HCT116 (cell line): ENCODE results near the gene OR13C9. TPM values are rescaled to one million over a fixed set of nuclear protein-coding genes. Genes with fewer than 3 reads are reported as not detected.

ENCODE experiments used
- ATAC-seq: fragments of 200-7000 bp; cut with Tn5 transposase; 2 replicates; pipeline ENCODE4 v1.9.1; 2020; ENCODE audit warnings: mild to moderate bottlenecking, moderate library complexity
- BruUV-seq: library from RNA; stranded (reverse); fragments of 400-500 nt; replicated peaks from 2 replicates; lab custom pipeline; 2021; lab: Mats Ljungman, UMichigan
- CTCF ChIA-PET: fragments of 300-600 bp; sonication (Branson Sonifier 250); formaldehyde crosslinking; loops from one replicate; lab custom pipeline; 2021; ENCODE audit warnings: antibody characterized with exemption; lab: Charles Lee
- POLR2A ChIA-PET: fragments of 300-600, 350-600 bp; sonication (Branson Sonifier 250); formaldehyde crosslinking; loops from one replicate; lab custom pipeline; 2021; ENCODE audit warnings: antibody characterized with exemption; lab: Charles Lee
- RAD21 ChIA-PET, 2 experiments: fragments of 300-600 bp; sonication (Branson Sonifier 250); formaldehyde crosslinking; loops; one replicate each; lab custom pipeline; 2023; ENCODE audit warnings: low total read pairs in 2 of 2; ENCODE audit not compliant: uncharacterized antibody in 2 of 2, unreplicated experiment in 2 of 2, low non-redundant PET in 1 of 2; lab: Charles Lee
- DNase-seq: peaks from one replicate; pipeline ENCODE4 v3.0.0-alpha.2; 2010; ENCODE audit warnings: low read depth, low spot score
- H2AFZ ChIP-seq: fragments of 200-600 bp; shearing (Covaris generic), sonication (generic); 2 replicates; pipeline ENCODE4 v1.6.1; 2017; ENCODE audit warnings: low read depth, mixed run types, mixed read lengths, antibody characterized with exemption, low read length; ENCODE audit not compliant: poor library complexity, severe bottlenecking
- H3K27ac ChIP-seq: 2 replicates; pipeline ENCODE4 v1.5.1; 2012; ENCODE audit warnings: low read depth, low read length
- H3K27me3 ChIP-seq: fragments of 200-600 bp; sonication (generic); 2 replicates; pipeline ENCODE4 v1.6.1; 2016; ENCODE audit warnings: mixed run types, low read length, mixed read lengths; ENCODE audit not compliant: insufficient read depth
- H3K36me3 ChIP-seq, 2 experiments: fragments of 200-500 bp in 1 of 2; fragments of 200-600 bp in 1 of 2; sonication (Bioruptor generic) in 1 of 2; sonication (generic) in 1 of 2; 2 replicates each; pipeline versions ENCODE4 v1.5.1 to v1.6.1; 2014 to 2016; ENCODE audit warnings: low read length in 2 of 2, inconsistent platforms in 1 of 2, mixed read lengths in 1 of 2, mixed run types in 1 of 2; ENCODE audit not compliant: insufficient read depth in 2 of 2, control insufficient read depth in 1 of 2
- H3K4me1 ChIP-seq, 2 experiments: fragments of 200-600 bp in 1 of 2; sonication (generic) in 1 of 2; 2 replicates each; pipeline versions ENCODE4 v1.5.1 to v1.6.1; 2012 to 2017; ENCODE audit warnings: low read length in 2 of 2, inconsistent platforms in 1 of 2, mild to moderate bottlenecking in 1 of 2, mixed read lengths in 1 of 2, mixed run types in 1 of 2, moderate library complexity in 1 of 2; ENCODE audit not compliant: insufficient read depth in 2 of 2, control insufficient read depth in 1 of 2
- H3K4me2 ChIP-seq: fragments of 200-600 bp; sonication (generic); 2 replicates; pipeline ENCODE4 v1.6.1; 2017; ENCODE audit warnings: mixed run types, low read length, mixed read lengths
- H3K4me3 ChIP-seq, 2 experiments: fragments of 200-600 bp in 1 of 2; sonication (generic) in 1 of 2; replicated peaks in 1 of 2; 2 replicates each; pipeline ENCODE4 v1.5.1; 2011 to 2016; ENCODE audit warnings: low read length in 2 of 2, control low read depth in 1 of 2, low read depth in 1 of 2, mild to moderate bottlenecking in 1 of 2, mixed read lengths in 1 of 2, mixed run types in 1 of 2
- H3K79me2 ChIP-seq: fragments of 200-600 bp; sonication (generic); 2 replicates; pipeline ENCODE4 v1.6.1; 2017; ENCODE audit warnings: mild to moderate bottlenecking, mixed run types, low read length, moderate library complexity, mixed read lengths; ENCODE audit not compliant: insufficient read depth
- H3K9ac ChIP-seq: fragments of 200-600 bp; sonication (generic); 2 replicates; pipeline ENCODE4 v1.6.1; 2016; ENCODE audit warnings: low read length, mixed read lengths
- H3K9me2 ChIP-seq: fragments of 200-600 bp; sonication (generic), shearing (Covaris generic); 2 replicates; pipeline ENCODE4 v1.6.1; 2017; ENCODE audit warnings: mixed run types, mild to moderate bottlenecking, moderate library complexity; ENCODE audit not compliant: insufficient read depth
- H3K9me3 ChIP-seq, 2 experiments: fragments of 200-500 bp in 1 of 2; fragments of 200-600 bp in 1 of 2; sonication (Bioruptor generic) in 1 of 2; sonication (generic) in 1 of 2; 2 replicates each; pipeline ENCODE4 v1.6.1; 2014 to 2017; ENCODE audit warnings: low read length in 2 of 2, mixed read lengths in 2 of 2, inconsistent platforms in 1 of 2, low read depth in 1 of 2, mild to moderate bottlenecking in 1 of 2, mixed run types in 1 of 2, moderate library complexity in 1 of 2; ENCODE audit not compliant: control insufficient read depth in 1 of 2, insufficient read depth in 1 of 2
- H4K20me1 ChIP-seq: fragments of 200-600 bp; sonication (generic), shearing (Covaris generic); 2 replicates; pipeline ENCODE4 v1.6.1; 2017; ENCODE audit warnings: mixed run types, mild to moderate bottlenecking, moderate library complexity; ENCODE audit not compliant: insufficient read depth
- CEBPB ChIP-seq: IDR thresholded peaks from 2 replicates; pipeline ENCODE4 v1.6.1; 2012; ENCODE audit warnings: low read depth
- POLR2AphosphoS5 ChIP-seq: IDR thresholded peaks from 2 replicates; pipeline ENCODE4 v1.6.1; 2011; ENCODE audit warnings: mild to moderate bottlenecking, low read depth, low read length, moderate library complexity
- TCF7L2 ChIP-seq: IDR thresholded peaks from 2 replicates; pipeline ENCODE4 v1.7.0; 2011; ENCODE audit warnings: borderline replicate concordance, inconsistent platforms; ENCODE audit not compliant: insufficient read depth, insufficient read length; ENCODE audit errors: extremely low read depth
- YY1 ChIP-seq: IDR thresholded peaks from 2 replicates; pipeline ENCODE4 v1.6.1; 2011; ENCODE audit warnings: low read length, low read depth, moderate library complexity, mild to moderate bottlenecking; ENCODE audit not compliant: insufficient replicate concordance; ENCODE audit errors: extremely low read depth
- intact Hi-C: fragments of 100-400 bp; cut with micrococcal nuclease; formaldehyde crosslinking; loops from 2 replicates; pipeline ENCODE4 v1.10.0; 2022
- total RNA-seq: library from RNA; stranded (reverse); gene quantifications from one replicate; pipeline ENCODE4 v1.2.1, GENCODE V29; 2021; ENCODE audit not compliant: unreplicated experiment

The OR13C9 gene
- total RNA-seq, 1 experiment from 2014 or later, result not detected

DNA sequence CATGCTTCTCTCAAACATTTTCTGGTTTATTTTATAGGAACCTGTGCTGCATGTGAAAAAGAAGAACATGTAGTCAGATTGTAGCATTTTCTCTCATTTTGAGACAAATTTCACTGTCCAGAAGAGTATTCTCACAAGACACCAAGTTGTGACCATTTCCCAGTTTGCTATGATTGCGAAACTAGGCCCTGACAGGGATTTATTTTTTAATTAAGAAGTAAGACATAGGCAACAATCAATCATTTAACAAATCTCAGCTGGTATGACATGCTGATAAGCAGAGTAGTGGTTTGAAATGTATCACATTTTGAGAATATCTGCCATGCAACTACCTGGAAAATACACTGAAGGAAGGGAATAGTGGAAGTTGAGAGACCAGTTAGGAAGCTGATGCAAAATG lies 37.4 kb downstream of the OR13C9 start:
- Histone ChIP-seq H2AFZ (no peak overlapping the region), H3K9me3 (no peaks in the 10 kb centered on the region), H3K9ac (no peak overlapping the region), H4K20me1 (no peaks in the 10 kb centered on the region), H3K9me2 (no peaks in the 10 kb centered on the region), H3K27me3 (peaks cover 4% of the 10 kb centered on the region; the same call in 1 of the 2 replicates), H3K4me3 (no peak overlapping the region), H3K27ac (no peak overlapping the region), H3K4me2 (no peak overlapping the region), H3K79me2 (no peaks in the 10 kb centered on the region), H3K36me3 (no peaks in the 10 kb centered on the region), H3K4me1 (no peaks in the 10 kb centered on the region)
- ChIA-PET POLR2A (no interaction called here), CTCF (no interaction called here), RAD21 (no interaction called here)
- intact Hi-C loops, result no loop called here
- no peak for ATAC-seq
- TF ChIP-seq YY1, result no peak
- no TSS peak for BruUV-seq
- DNase-seq, result no peak

- POLR2A ChIA-PET, result no interaction called here
These were observed 40.7 kb downstream of the OR13C9 start for GRCh38 chr9:104577263-104577662.

More at GRCh38 chr9:104577263-104577662, 40.7 kb downstream of the OR13C9 start:
- Histone ChIP-seq H3K27ac (no peak overlapping the region), H3K9me2 (no peaks in the 10 kb centered on the region), H3K9ac (no peak overlapping the region), H3K9me3 (no peaks in the 10 kb centered on the region), H4K20me1 (no peaks in the 10 kb centered on the region), H3K4me1 (no peaks in the 10 kb centered on the region), H3K4me2 (no peak overlapping the region), H3K79me2 (no peaks in the 10 kb centered on the region), H3K4me3 (no peak overlapping the region), H3K36me3 (no peaks in the 10 kb centered on the region), H3K27me3 (peaks cover 4% of the 10 kb centered on the region; the same call in 1 of the 2 replicates), H2AFZ (no peak overlapping the region)
- DNase-seq (no peak), ATAC-seq (no peak)
- no peak for TF ChIP-seq POLR2AphosphoS5
- TF ChIP-seq TCF7L2, result no peak
- 0 out of 2 replicates have a peak, but pooled peaks have one; percentile 22 for TF ChIP-seq CEBPB
- BruUV-seq, result no TSS peak
- intact Hi-C loops, result no loop called here
- ChIA-PET CTCF (no interaction called here), RAD21 (no interaction called here)
